ENCODE data around the gene ALOX5AP.

Gene ALOX5AP

GRCh38 chr13:30805603-30806011 is 70.3 kb downstream of the ALOX5AP start:
- Histone ChIP-seq H2AFZ (ENCODE audit: low read length) (no peak overlapping the region), H3K4me3 (ENCODE audit: low read length) (no peak overlapping the region), H4K20me1 (ENCODE audit: insufficient read depth, low read length) (no peaks in the 10 kb centered on the region), H3K9ac (ENCODE audit: low read length) (no peak overlapping the region), H3F3A (ENCODE audit: insufficient read depth, low read length) (no peaks in the 10 kb centered on the region), H3K9me3 (replicated peaks; ENCODE audit: insufficient read depth, low read length) (no peaks in the 10 kb centered on the region), H3K27ac (ENCODE audit: low read length) (no peak overlapping the region), H3K4me2 (ENCODE audit: low read depth, low read length) (no peak overlapping the region), H3K27me3 (replicated peaks; ENCODE audit: insufficient read depth, low read length) (no peaks in the 10 kb centered on the region), H3K4me1 (ENCODE audit: low read length) (no peaks in the 10 kb centered on the region), H3K9me2 (replicated peaks; ENCODE audit: insufficient read depth, low read length) (no peaks in the 10 kb centered on the region), H3K36me3 (replicated peaks; ENCODE audit: insufficient read depth, low read length) (no peaks in the 10 kb centered on the region), H3K79me2 (ENCODE audit: low read length) (no peaks in the 10 kb centered on the region)
- no peak for DNase-seq
- no peak for TF ChIP-seq EZH2phosphoT487 (IDR thresholded peaks at IDR 0.05; ENCODE audit: low read length)
- no peak for TF ChIP-seq CTCF (IDR thresholded peaks at IDR 0.05; ENCODE audit: low read length)
- TF ChIP-seq EZH2 (optimal IDR thresholded peaks at IDR 0.05; ENCODE audit: low read depth, low read length) = no peak

GRCh38 chr13:30806784-30807183 is 71.4 kb downstream of the ALOX5AP start:
- Histone ChIP-seq H3K9me3 (replicated peaks; ENCODE audit: insufficient read depth, low read length) (no peaks in the 10 kb centered on the region), H3K4me1 (ENCODE audit: low read length) (no peaks in the 10 kb centered on the region), H3K27ac (ENCODE audit: low read length) (no peak overlapping the region), H3K4me3 (ENCODE audit: low read length) (no peak overlapping the region), H3F3A (ENCODE audit: insufficient read depth, low read length) (no peaks in the 10 kb centered on the region), H3K9ac (ENCODE audit: low read length) (no peak overlapping the region), H3K79me2 (ENCODE audit: low read length) (no peaks in the 10 kb centered on the region), H3K4me2 (ENCODE audit: low read depth, low read length) (no peak overlapping the region), H3K27me3 (replicated peaks; ENCODE audit: insufficient read depth, low read length) (no peaks in the 10 kb centered on the region), H3K36me3 (replicated peaks; ENCODE audit: insufficient read depth, low read length) (no peaks in the 10 kb centered on the region), H3K9me2 (replicated peaks; ENCODE audit: insufficient read depth, low read length) (no peaks in the 10 kb centered on the region), H4K20me1 (ENCODE audit: insufficient read depth, low read length) (no peaks in the 10 kb centered on the region), H2AFZ (ENCODE audit: low read length) (no peak overlapping the region)
- TF ChIP-seq EZH2 (optimal IDR thresholded peaks at IDR 0.05; ENCODE audit: low read depth, low read length) (no peak), EZH2phosphoT487 (IDR thresholded peaks at IDR 0.05; ENCODE audit: low read length) (no peak), CTCF (IDR thresholded peaks at IDR 0.05; ENCODE audit: low read length) (no peak)
- DNase-seq = no peak

GRCh38 chr13:30807392-30807791 is 72.0 kb downstream of the ALOX5AP start:
- Histone ChIP-seq H3F3A (ENCODE audit: insufficient read depth, low read length) (no peaks in the 10 kb centered on the region), H3K27ac (ENCODE audit: low read length) (no peak overlapping the region), H3K36me3 (replicated peaks; ENCODE audit: insufficient read depth, low read length) (no peaks in the 10 kb centered on the region), H4K20me1 (ENCODE audit: insufficient read depth, low read length) (no peaks in the 10 kb centered on the region), H3K9me3 (replicated peaks; ENCODE audit: insufficient read depth, low read length) (no peaks in the 10 kb centered on the region), H3K9me2 (replicated peaks; ENCODE audit: insufficient read depth, low read length) (no peaks in the 10 kb centered on the region), H2AFZ (ENCODE audit: low read length) (no peak overlapping the region), H3K79me2 (ENCODE audit: low read length) (no peaks in the 10 kb centered on the region), H3K4me2 (ENCODE audit: low read depth, low read length) (no peak overlapping the region), H3K4me3 (ENCODE audit: low read length) (no peak overlapping the region), H3K9ac (ENCODE audit: low read length) (no peak overlapping the region), H3K27me3 (replicated peaks; ENCODE audit: insufficient read depth, low read length) (no peaks in the 10 kb centered on the region), H3K4me1 (ENCODE audit: low read length) (no peaks in the 10 kb centered on the region)
- no peak for DNase-seq
- TF ChIP-seq EZH2phosphoT487 (IDR thresholded peaks at IDR 0.05; ENCODE audit: low read length) (no peak), EZH2 (optimal IDR thresholded peaks at IDR 0.05; ENCODE audit: low read depth, low read length) (no peak)

- Histone ChIP-seq H3K9me2 (replicated peaks; ENCODE audit: insufficient read depth, low read length) (no peaks in the 10 kb centered on the region), H3F3A (ENCODE audit: insufficient read depth, low read length) (no peaks in the 10 kb centered on the region), H3K4me2 (ENCODE audit: low read depth, low read length) (no peak overlapping the region), H3K4me3 (ENCODE audit: low read length) (no peak overlapping the region), H3K36me3 (replicated peaks; ENCODE audit: insufficient read depth, low read length) (no peaks in the 10 kb centered on the region), H2AFZ (ENCODE audit: low read length) (no peak overlapping the region), H3K9me3 (replicated peaks; ENCODE audit: insufficient read depth, low read length) (no peaks in the 10 kb centered on the region), H3K27me3 (replicated peaks; ENCODE audit: insufficient read depth, low read length) (no peaks in the 10 kb centered on the region), H3K9ac (ENCODE audit: low read length) (no peak overlapping the region), H3K27ac (ENCODE audit: low read length) (no peak overlapping the region), H3K4me1 (ENCODE audit: low read length) (no peaks in the 10 kb centered on the region), H4K20me1 (ENCODE audit: insufficient read depth, low read length) (no peaks in the 10 kb centered on the region), H3K79me2 (ENCODE audit: low read length) (no peaks in the 10 kb centered on the region)
- TF ChIP-seq EZH2 (optimal IDR thresholded peaks at IDR 0.05; ENCODE audit: low read depth, low read length) = no peak
- TF ChIP-seq EZH2phosphoT487 (IDR thresholded peaks at IDR 0.05; ENCODE audit: low read length) = no peak
- TF ChIP-seq CTCF (IDR thresholded peaks at IDR 0.05; ENCODE audit: low read length) = no peak
- DNase-seq = no peak
These were observed 73.3 kb downstream of the ALOX5AP start for GRCh38 chr13:30808600-30808999.

Data from MM.1S (cell line).